ENCODE data around the gene NDST1. TPM values are rescaled to one million over a fixed set of nuclear protein-coding genes. Genes with fewer than 3 reads are reported as not detected.

The NDST1 gene
- total and polyA plus RNA-seq, 10 of the 15 experiments (the other 5 are each of a cell fraction or from before 2014, with no cell fraction given), result 0.20 to 53.5 (median 12.9) TPM

- ChIA-PET RAD21 (ENCODE audit: unreplicated experiment) (no interaction called here), SMC1A (ENCODE audit: uncharacterized antibody, unreplicated experiment) (no interaction called here), CTCF (interaction anchor here (1.4 kb wide), 1 partner anchor 83 kb away, joined by 3 read pairs; no protein-coding TSS in a partner anchor), POLR2A (no interaction called here)
- no peaks in the 10 kb centered on the region for H3K27me3 ChIP-seq (replicated peaks in 1 of 2; ENCODE audit: control insufficient read depth in 2 of 2, insufficient read depth in 2 of 2, low read length in 1 of 2)
- no peaks in the 10 kb centered on the region for H4K20me1 ChIP-seq (ENCODE audit: control insufficient read depth, insufficient read depth)
- no peaks in the 10 kb centered on the region for H3K9me3 ChIP-seq (replicated peaks; ENCODE audit: control insufficient read depth, insufficient read depth, low read length)
- in situ Hi-C loops (cut with MboI), result no loop called here
- WGBS (ENCODE audit: insufficient coverage, insufficient replicate concordance, low lambda C conversion rate, missing lambda C conversion rate), result 67% methylated on average over 5 of the region's 5 CpGs
- ATAC-seq (no peak), DNase-seq (ENCODE audit: low read depth, low spot score) (no peak), FAIRE-seq (no peak)
- H3K4me1 ChIP-seq (ENCODE audit: control insufficient read depth, insufficient read depth, low read length), result no peaks in the 10 kb centered on the region
- TF ChIP-seq POLR2AphosphoS2 (IDR thresholded peaks at IDR 0.05; ENCODE audit: low read depth, low read length) (no peak), SUPT20H (IDR thresholded peaks at IDR 0.05; ENCODE audit: borderline replicate concordance, control insufficient read depth, low read depth, low read length) (no peak), HDGF (IDR thresholded peaks at IDR 0.05) (no peak), POU2F2 (IDR thresholded peaks at IDR 0.05; ENCODE audit: borderline replicate concordance, low read depth, low read length) (no peak), IRF5 (IDR thresholded peaks at IDR 0.05; ENCODE audit: borderline replicate concordance) (no peak), CREB1 (IDR thresholded peaks at IDR 0.05; ENCODE audit: low read depth) (no peak), SP1 (IDR thresholded peaks at IDR 0.05; ENCODE audit: low read depth, low read length) (no peak), HSF1 (IDR thresholded peaks at IDR 0.05; ENCODE audit: low read depth, low read length) (no peak), TCF3 (IDR thresholded peaks at IDR 0.05; ENCODE audit: borderline replicate concordance, insufficient read depth, low read depth, low read length) (no peak), YBX1 (IDR thresholded peaks at IDR 0.05) (no peak), RAD21 (IDR thresholded peaks at IDR 0.05; ENCODE audit: insufficient read depth, low read depth, low read length) (no peak), ZNF274 (IDR thresholded peaks at IDR 0.05; ENCODE audit: insufficient read depth, insufficient read length) (no peak), IRF3 (IDR thresholded peaks at IDR 0.05) (no peak), PML (IDR thresholded peaks at IDR 0.05; ENCODE audit: low read length) (no peak), TBL1XR1 (IDR thresholded peaks at IDR 0.05; ENCODE audit: low read depth, low read length) (no peak), ATF3 (IDR thresholded peaks at IDR 0.05; ENCODE audit: borderline replicate concordance, extremely low read depth, low read depth, low read length) (no peak)
- no peak overlapping the region for H2AFZ ChIP-seq (ENCODE audit: control insufficient read depth, low read depth, low read length)
- no peak overlapping the region for H3K4me2 ChIP-seq (ENCODE audit: control insufficient read depth, insufficient read depth)
- no peak overlapping the region for H3K27ac ChIP-seq (ENCODE audit: control insufficient read depth, insufficient read depth)
- intact Hi-C loops (cut with micrococcal nuclease; ENCODE audit: unreplicated experiment), result no loop called here
- no peak overlapping the region for H3K9ac ChIP-seq (ENCODE audit: control insufficient read depth, insufficient read depth, low read length)
- no peak overlapping the region for H3K4me3 ChIP-seq
- no TSS peak for BruUV-seq (replicated peaks)
- H3K36me3 ChIP-seq (ENCODE audit: control insufficient read depth in 2 of 2, insufficient read depth in 2 of 2, low read length in 1 of 2), result peaks cover 18 to 28% of the 10 kb centered on the region in 2 experiments; a peak in 3 of 4 replicates
- H3K79me2 ChIP-seq (ENCODE audit: control insufficient read depth, insufficient read depth, low read length), result no peaks in the 10 kb centered on the region
These were observed 25.1 kb downstream of the NDST1 start for GRCh38 chr5:150532996-150533395.

Measured in GM12878 (cell line).